ENCODE data around the gene LITAF. TPM values are rescaled to one million over a fixed set of nuclear protein-coding genes. Genes with fewer than 3 reads are reported as not detected.

LITAF gene
- total RNA-seq, 4 donors from 2014 or later = 59.7 to 93.5 (median 64.8) TPM

DNA sequence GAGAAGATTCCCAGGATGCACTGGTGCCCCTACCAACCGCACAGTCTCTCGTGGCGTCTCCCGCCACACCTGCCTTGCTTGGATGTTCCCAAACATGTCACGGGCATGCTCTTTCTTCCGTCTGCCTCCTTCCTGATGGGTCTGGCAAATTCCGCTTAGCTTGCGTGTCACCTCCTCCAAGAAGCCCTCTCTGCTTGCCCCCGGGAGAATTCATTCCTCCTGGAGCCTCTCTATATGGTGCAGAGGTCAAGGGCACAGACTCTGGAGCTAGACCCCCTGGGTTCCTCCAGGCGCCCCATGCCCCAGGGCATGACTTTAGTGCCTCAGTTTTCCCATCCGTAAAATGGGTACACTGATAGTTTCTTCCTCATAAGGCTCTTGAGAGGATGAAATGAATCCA, 21.1 kb downstream of the LITAF start:
- TF ChIP-seq, protein P1, sequence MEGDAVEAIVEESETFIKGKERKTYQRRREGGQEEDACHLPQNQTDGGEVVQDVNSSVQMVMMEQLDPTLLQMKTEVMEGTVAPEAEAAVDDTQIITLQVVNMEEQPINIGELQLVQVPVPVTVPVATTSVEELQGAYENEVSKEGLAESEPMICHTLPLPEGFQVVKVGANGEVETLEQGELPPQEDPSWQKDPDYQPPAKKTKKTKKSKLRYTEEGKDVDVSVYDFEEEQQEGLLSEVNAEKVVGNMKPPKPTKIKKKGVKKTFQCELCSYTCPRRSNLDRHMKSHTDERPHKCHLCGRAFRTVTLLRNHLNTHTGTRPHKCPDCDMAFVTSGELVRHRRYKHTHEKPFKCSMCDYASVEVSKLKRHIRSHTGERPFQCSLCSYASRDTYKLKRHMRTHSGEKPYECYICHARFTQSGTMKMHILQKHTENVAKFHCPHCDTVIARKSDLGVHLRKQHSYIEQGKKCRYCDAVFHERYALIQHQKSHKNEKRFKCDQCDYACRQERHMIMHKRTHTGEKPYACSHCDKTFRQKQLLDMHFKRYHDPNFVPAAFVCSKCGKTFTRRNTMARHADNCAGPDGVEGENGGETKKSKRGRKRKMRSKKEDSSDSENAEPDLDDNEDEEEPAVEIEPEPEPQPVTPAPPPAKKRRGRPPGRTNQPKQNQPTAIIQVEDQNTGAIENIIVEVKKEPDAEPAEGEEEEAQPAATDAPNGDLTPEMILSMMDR (IDR thresholded peaks at IDR 0.05; ENCODE audit: low read depth) = no peak

DNA sequence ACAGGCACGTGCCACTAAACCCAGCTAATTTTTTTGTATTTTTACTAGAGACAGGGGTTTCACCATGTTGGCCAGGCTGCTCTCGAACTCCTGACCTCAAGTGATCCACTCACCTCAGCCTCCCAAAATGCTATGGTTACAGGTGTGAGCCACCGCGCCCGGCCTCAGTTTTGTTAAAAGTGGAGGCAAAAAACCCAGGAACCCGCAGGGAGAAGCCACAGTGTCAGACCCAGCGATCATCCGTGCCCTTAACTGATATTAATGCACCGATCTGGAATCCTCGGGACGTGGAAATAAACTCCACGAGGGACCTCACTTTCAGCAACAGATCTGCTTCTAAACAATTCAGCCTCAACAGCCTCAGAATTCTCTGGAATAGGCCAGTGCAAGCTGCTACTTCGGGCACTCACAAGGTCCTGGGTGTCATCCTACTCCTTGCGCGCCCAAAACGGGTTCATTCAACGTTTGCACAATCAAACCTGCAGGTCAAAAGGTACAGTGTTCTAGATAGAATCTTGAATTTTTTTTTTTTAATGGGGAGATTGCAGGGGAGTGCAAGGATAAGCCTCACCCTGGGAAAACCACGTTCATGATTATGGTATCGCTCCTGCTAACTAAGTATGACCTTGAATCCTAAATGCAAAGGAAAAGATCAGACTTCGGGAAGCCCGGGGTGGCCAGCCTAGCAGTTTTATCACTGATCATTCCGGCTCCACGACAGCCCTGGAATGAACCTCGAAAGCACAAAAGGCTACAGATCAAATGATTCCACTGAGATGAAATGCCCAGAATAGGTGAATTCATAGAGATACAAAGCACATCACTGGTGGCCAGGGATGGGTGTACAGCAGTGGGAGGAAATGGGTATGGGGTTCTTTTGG, 22.4 kb downstream of the LITAF start:
- TF ChIP-seq, protein P1 (IDR thresholded peaks at IDR 0.05; ENCODE audit: low read depth) = no peak

DNA sequence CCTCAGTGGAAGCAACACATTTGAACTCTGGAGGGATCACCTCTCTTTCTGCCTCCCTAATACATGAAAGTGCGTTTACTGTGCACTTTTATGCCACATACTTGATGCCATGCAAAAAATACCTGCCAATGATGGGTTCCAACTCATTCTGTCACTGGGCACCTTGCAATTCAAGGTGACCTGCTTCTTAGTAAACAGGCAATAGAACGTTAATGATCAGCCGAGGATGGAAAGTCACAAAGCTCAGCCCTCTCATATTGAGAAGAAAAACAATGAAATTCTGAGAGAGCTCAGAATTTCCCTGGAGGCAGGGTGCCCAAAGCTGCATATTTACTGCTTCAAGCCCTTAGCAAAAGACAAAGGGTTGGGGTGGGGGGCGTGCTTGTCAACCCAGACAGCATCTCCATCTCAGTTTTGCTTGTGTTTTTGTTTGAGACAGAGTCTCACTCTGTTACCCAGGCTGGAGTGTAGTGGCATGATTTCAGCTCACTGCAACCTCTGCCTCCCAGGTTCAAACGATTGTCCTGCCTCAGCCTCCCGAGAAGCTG, 23.2 kb downstream of the LITAF start:
- TF ChIP-seq, protein P1 (IDR thresholded peaks at IDR 0.05; ENCODE audit: low read depth) = no peak

DNA sequence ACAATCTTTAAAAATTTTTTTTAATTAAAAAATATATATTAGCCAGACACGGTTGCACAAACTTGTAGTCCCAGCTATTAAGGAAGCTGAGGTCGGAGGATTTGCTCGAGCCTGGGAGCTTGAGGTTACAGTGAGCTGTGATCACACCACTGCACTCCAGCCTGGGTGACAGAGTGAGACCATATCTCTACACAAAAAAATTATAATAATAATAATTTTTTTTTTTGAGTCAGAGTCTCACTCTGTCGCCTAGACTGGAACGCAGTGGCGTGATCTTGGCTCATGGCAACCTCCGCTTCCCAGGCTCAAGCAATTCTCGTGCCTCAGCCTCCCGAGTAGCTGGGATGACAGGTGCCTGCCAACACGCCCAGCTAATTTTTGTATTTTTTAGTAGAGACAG, 23.8 kb downstream of the LITAF start:
- TF ChIP-seq, protein P1 (IDR thresholded peaks at IDR 0.05; ENCODE audit: low read depth) = no peak

DNA sequence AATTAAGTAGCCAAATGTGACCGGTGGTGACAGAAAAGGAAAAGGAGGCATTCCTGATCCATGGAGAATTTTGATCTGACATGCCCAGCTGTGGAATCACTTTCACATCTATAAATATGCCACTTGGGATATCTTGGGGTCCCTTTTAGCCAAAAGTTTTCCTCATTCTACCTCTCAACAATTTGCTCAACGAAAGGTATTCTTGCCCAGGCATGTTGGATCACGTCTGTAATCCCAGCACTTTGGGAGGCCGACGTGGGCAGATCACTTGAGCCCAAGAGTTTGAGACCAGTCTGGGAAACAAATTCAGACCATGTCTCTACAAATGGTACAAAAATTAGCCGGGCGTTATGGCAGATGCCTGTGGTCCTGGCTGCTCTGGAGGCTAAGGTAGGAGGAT, 24.3 kb downstream of the LITAF start:
- TF ChIP-seq, protein P1 (IDR thresholded peaks at IDR 0.05; ENCODE audit: low read depth) = no peak

DNA sequence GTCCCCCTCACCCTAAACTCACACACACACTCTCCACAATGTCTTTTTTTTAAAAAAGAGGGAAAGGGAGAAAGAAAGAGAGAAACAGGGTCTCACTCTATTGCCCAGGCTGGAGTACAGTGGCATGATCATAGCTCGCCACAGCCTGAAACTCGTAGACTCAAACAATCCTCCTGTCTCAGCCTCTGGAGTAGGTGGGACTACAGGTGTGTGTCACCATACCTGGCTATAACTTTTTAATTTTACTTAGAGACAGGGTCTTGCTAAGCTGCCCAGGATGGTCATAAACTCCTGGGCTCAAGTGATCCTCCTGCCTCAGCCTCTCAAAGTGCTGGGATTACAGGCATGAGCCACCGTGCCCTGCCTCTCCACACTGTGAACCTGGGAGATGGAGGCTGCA, 24.9 kb downstream of the LITAF start:
- TF ChIP-seq, protein P1 (IDR thresholded peaks at IDR 0.05; ENCODE audit: low read depth) = no peak

DNA sequence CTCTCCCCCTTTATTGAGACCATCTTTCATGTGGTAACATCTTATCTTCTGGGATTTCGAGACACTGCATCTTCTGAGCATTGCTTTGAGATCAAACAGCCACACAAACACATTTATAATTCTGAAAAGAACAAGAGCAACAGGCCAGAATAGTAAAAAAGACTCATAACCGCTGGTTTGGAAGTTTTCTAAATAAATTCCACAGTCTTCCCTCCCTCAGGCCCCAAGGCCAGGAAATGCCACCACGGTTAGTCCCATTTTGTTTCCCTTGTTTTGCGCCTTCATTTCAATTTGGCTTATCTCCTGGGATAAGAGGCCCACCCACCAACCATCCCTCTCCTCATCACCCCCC, 25.3 kb downstream of the LITAF start:
- TF ChIP-seq, protein P1 (IDR thresholded peaks at IDR 0.05; ENCODE audit: low read depth) = no peak

All from subcutaneous adipose tissue (tissue), 4 donors.